GM12878 (cell line): ENCODE results near the gene ORAI1. TPM values are rescaled to one million over a fixed set of nuclear protein-coding genes. Genes with fewer than 3 reads are reported as not detected.

Experiments used
- ATF3 ChIP-seq: IDR thresholded peaks from 2 replicates; pipeline ENCODE4 v1.6.1; 2011; ENCODE audit warnings: low read depth, mild to moderate bottlenecking, low read length, moderate library complexity, borderline replicate concordance; ENCODE audit errors: extremely low read depth
- BACH1 ChIP-seq: fragments of 450-650 bp; IDR thresholded peaks from 2 replicates; pipeline ENCODE4 v1.6.1; 2017; ENCODE audit warnings: mild to moderate bottlenecking, borderline replicate concordance
- CBX5 ChIP-seq: sonication (generic); IDR thresholded peaks from 2 replicates; pipeline ENCODE4 v1.6.1; 2016; ENCODE audit warnings: low read depth, moderate library complexity, mild to moderate bottlenecking, inconsistent platforms
- CUX1 ChIP-seq: IDR thresholded peaks from 2 replicates; pipeline ENCODE4 v1.6.1; 2012; ENCODE audit warnings: improper control_type of control experiment, low read depth, low read length; ENCODE audit not compliant: insufficient replicate concordance
- EED ChIP-seq: sonication (generic); IDR thresholded peaks from 2 replicates; pipeline ENCODE4 v1.6.1; 2016; ENCODE audit warnings: antibody characterized with exemption, low read depth
- EGR1 ChIP-seq, 2 experiments: IDR thresholded peaks; 1 replicate in 1 of 2; 2 replicates in 1 of 2; pipeline ENCODE4 v1.6.1; 2011 to 2012; ENCODE audit warnings: low read depth in 2 of 2, low read length in 2 of 2, borderline replicate concordance in 1 of 2, mild to moderate bottlenecking in 1 of 2, moderate library complexity in 1 of 2
- IRF4 ChIP-seq: IDR thresholded peaks from 2 replicates; pipeline ENCODE4 v1.6.1; 2011; ENCODE audit warnings: low read depth, low read length
- JUND ChIP-seq: IDR thresholded peaks from 2 replicates; pipeline ENCODE4 v1.6.1; 2012; ENCODE audit warnings: low read depth, mild to moderate bottlenecking, low read length, improper control_type of control experiment, moderate library complexity
- KLF5 ChIP-seq: fragments of 450-650 bp; IDR thresholded peaks from 2 replicates; pipeline ENCODE4 v1.6.1; 2014; ENCODE audit warnings: mild to moderate bottlenecking; ENCODE audit not compliant: partially characterized antibody
- MLLT1 ChIP-seq: fragments of 450-650 bp; IDR thresholded peaks from 2 replicates; pipeline ENCODE4 v1.6.1; 2016; ENCODE audit warnings: mild to moderate bottlenecking
- MTA2 ChIP-seq: fragments of 450-650 bp; IDR thresholded peaks from 2 replicates; pipeline ENCODE4 v1.6.1; 2016; ENCODE audit warnings: low read depth, mild to moderate bottlenecking, moderate library complexity
- MTA3 ChIP-seq: IDR thresholded peaks from 2 replicates; pipeline ENCODE4 v1.6.1; 2012; ENCODE audit warnings: low read length, inconsistent platforms, borderline replicate concordance
- MYB ChIP-seq: fragments of 150-350 bp; IDR thresholded peaks from 2 replicates; pipeline ENCODE4 v1.6.1; 2014; ENCODE audit warnings: mild to moderate bottlenecking, low read depth, low read length, borderline replicate concordance
- NFIC ChIP-seq: IDR thresholded peaks from 2 replicates; pipeline ENCODE4 v1.6.1; 2012; ENCODE audit warnings: low read depth, mild to moderate bottlenecking, inconsistent platforms, low read length, moderate library complexity
- PAX8 ChIP-seq: fragments of 450-650 bp; IDR thresholded peaks from 2 replicates; pipeline ENCODE4 v1.6.1; 2017; ENCODE audit warnings: mild to moderate bottlenecking, moderate library complexity
- REST ChIP-seq: IDR thresholded peaks from 2 replicates; pipeline ENCODE4 v1.6.1; 2012; ENCODE audit warnings: mild to moderate bottlenecking, low read depth, low read length
- SMAD5 ChIP-seq: IDR thresholded peaks from 2 replicates; pipeline ENCODE4 v1.6.1; 2016; ENCODE audit warnings: antibody characterized with exemption, low read depth
- SMARCA5 ChIP-seq: fragments of 450-650 bp; IDR thresholded peaks from 2 replicates; pipeline ENCODE4 v1.6.1; 2017; ENCODE audit warnings: mild to moderate bottlenecking
- SRF ChIP-seq, 2 experiments: IDR thresholded peaks; 2 replicates each; pipeline ENCODE4 v1.6.1; 2011; ENCODE audit warnings: low read depth in 2 of 2, low read length in 2 of 2, mild to moderate bottlenecking in 1 of 2, moderate library complexity in 1 of 2
- YBX1 ChIP-seq: fragments of 450-650 bp; IDR thresholded peaks from 2 replicates; pipeline ENCODE4 v1.6.1; 2016; ENCODE audit warnings: antibody characterized with exemption
- polyA plus RNA-seq, 11 experiments: library from polyadenylated mRNA; depleted of rRNA in 4 of 11; unstranded in 6 of 11; stranded (reverse) in 5 of 11; fragments of >200 nt; fragmentation: Nextera tagmentation in 4 of 11; fragmentation: Illumina TruSeq in 1 of 11; extraction: Ambion mirVana in 4 of 11; extraction: Trizol in 1 of 11; gene quantifications; 1 replicate in 1 of 11; 2 replicates in 10 of 11; pipeline versions ENCODE4 v1.2.1 to v1.2.3, GENCODE V29; 2011 to 2016; ENCODE audit warnings: inconsistent platforms in 2 of 11, missing spikeins in 2 of 11, low read depth in 1 of 11
- total RNA-seq, 4 experiments: library from RNA; depleted of rRNA in 3 of 4; stranded (reverse); fragments of >200 nt in 3 of 4; fragmentation: Illumina TruSeq in 1 of 4; extraction: Trizol in 1 of 4; gene quantifications; 2 replicates each; pipeline versions ENCODE4 v1.2.1 to v1.2.3, GENCODE V29; 2013 to 2021

ORAI1 gene
- total and polyA plus RNA-seq, 10 of the 15 experiments (the other 5 are each of a cell fraction or from before 2014, with no cell fraction given) = 5.5 to 33.1 (median 11.8) TPM

GRCh38 chr12:121626853-121627640 is 717 bp downstream of the ORAI1 start (continued):
- TF ChIP-seq SMARCA5 (0 out of 2 replicates have a peak, but pooled peaks have one; percentile 8), SRF (IDR thresholded peaks at IDR 0.05; ENCODE audit: low read depth in 2 of 2, low read length in 2 of 2) (no peak), MTA3 (no peak), EED (0 out of 2 replicates have a peak, but pooled peaks have one; percentile 18), JUND (no peak), MLLT1 (no peak), MYB (no peak), REST (no peak), EGR1 (IDR thresholded peaks at IDR 0.05; ENCODE audit: borderline replicate concordance in 1 of 2, low read depth in 2 of 2, low read length in 2 of 2) (peak in 1 of 2 experiments; percentile 15; a peak in 1 of 3 replicates), BACH1 (no peak; the same call in 1 of the 2 replicates), YBX1 (no peak), KLF5 (no peak), IRF4 (no peak), MTA2 (0 out of 2 replicates have a peak, but pooled peaks have one; percentile 30), CBX5 (no peak), PAX8 (no peak), NFIC (no peak), CUX1 (no peak), SMAD5 (no peak), ATF3 (no peak)
